Sigmoid colon (tissue), 4 donors: ENCODE data around the gene LMF1.

ENCODE experiments used
- CTCF ChIP-seq, 4 experiments: fragments of 450-650 bp in 3 of 4; fragments of 200-600 bp in 1 of 4; IDR thresholded peaks; one replicate each; pipeline ENCODE4 v1.5.1; 2016 to 2019; ENCODE audit warnings: antibody characterized with exemption in 4 of 4, mild to moderate bottlenecking in 3 of 4, moderate library complexity in 2 of 4
- EP300 ChIP-seq, 4 donors: sonication (generic); formaldehyde crosslinking; IDR thresholded peaks; one replicate each; pipeline ENCODE4 v1.6.1; 2017; ENCODE audit warnings: antibody characterized with exemption in 4 of 4

GRCh38 chr16:915546-915945 is 55.2 kb downstream of the LMF1 start:
- TF ChIP-seq EP300 (IDR thresholded peaks at IDR 0.05) (no peak), CTCF (IDR thresholded peaks at IDR 0.05) (no peak)
